NCI-H1105 treated with DMSO at 0.1 percent for 48 hours (cell line): ENCODE data around the gene KCNMA1.

Source experiments
- DNase-seq: peaks from one replicate; lab custom pipeline; 2025; lab: John Stamatoyannopoulos, UW

Gene KCNMA1

DNA sequence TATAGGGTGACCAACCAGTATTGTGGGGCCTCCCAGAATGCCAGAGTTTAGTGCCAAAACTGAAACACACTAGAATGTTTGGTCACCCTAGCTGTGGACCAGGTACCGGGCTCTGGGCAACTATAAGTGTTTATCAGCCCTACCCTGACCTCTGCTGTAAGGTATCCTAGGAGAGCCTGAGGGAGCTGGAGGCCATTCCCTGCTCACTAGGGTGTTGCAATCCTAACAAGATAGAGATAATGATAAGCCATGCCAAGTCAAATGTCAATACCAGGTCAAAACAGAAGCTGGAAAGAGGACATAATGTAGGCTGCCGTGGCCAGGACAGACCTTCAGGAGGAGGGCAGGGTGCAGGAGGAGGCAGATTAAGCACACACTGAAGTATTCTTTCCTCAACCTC is 151.8 kb downstream of the KCNMA1 start:
- no peak for DNase-seq

DNA sequence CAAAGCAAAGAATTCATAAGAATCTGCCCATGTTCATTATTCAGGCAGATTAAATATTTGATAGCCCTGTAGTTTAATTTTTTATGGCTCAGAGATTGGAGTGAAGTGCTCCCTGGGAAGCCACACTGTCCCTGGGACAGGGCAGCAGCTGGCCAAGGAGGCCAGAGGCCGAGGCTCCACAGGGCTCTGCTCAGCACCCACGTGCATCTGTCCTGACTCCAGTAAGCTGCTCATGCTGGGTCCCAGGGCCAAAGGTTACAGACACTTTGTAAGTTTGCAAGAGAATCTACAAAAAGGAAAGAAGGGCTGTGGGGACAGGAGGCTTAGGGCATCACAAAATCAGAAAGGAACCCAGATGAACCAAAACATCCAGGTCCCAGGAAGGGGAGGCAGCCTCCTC is 155.5 kb downstream of the KCNMA1 start:
- DNase-seq = no peak

DNA sequence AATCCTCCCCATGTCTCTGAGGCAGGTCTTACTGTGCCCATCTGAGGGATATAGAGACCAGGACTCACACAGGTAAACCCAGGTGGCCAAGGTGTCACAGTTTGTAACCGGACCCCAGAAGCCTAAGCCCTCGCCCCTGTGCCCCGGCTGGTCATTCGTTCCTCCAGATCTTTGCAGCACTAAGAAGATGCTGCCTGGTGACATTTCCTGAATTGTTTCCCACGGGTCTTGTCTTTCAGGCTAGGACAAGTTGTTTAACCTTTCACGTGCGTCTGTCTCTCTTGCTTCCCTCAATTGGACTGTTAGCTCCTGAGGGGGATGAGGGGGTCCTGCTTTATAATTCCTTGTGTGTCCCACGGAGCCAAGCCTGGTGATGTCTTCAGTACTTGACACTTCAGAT is 158.0 kb downstream of the KCNMA1 start:
- no peak for DNase-seq

DNA sequence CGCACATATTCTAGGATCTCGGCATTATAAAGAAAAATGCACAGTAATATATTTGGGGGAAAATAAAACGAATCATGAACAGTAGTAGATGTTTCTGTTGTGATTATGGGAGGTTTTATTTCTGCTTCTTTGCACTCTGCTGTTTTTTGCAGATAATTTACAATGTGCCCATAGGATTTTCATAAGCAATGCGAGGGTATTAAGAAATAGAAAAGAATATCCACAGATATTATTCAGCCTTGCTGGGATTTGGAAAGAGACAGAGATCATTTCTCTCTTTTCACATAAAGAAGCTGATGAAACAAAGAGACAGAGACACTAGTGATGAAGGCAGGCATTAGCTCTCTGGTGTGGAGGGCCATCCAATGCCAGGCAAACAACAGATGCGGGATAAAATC is 158.6 kb downstream of the KCNMA1 start:
- DNase-seq = no peak

DNA sequence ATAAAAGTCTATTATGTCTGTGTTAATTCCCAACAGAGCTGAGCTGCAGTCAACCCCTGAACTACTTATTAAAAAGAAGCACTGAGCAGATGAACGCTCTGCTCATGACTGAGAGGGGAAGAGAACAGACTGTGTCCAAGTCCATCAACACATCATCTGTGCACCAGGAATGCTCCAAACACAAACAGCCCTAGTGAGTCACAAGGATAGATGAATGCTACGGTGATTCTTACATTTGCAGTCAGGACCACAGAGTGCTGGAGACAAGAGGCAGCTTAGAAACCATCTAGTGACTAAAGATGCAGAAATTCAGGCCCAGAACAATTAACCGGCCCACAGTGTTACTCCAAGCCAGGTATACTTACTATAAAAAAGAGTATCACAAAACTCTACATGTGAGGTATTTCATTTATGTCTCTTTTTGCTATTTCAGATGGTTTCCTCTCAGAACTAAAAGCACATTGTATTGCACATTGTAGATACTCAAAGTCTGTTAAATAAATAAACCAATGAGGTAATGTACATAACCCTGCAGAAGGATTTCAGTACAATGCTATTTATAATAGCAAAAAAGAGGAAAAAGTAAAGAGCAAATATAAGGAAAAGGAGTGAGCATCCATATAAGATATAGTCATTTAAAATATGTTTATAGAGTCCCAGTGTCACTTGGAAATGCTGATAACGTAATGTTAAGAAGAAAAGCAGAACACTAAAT is 159.2 kb downstream of the KCNMA1 start:
- no peak for DNase-seq

DNA sequence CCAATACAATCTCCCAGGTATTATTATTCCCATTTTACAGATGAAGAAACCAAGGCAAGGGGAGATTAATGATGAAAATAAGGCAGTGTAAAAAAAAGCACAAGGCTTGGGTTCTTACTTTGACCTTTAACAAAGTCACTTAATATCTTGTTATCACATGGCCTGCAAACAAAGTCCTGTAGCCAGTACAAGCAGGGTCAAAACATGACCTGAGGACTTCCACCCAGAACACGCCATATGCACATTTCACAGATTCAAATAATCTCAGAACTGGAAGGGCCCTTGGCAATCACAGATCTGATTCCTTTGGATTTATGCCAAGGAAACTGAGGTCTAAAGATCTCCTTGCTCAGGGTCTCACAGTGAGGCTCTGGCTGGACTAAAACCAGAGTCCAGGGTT is 162.1 kb downstream of the KCNMA1 start:
- no peak for DNase-seq

DNA sequence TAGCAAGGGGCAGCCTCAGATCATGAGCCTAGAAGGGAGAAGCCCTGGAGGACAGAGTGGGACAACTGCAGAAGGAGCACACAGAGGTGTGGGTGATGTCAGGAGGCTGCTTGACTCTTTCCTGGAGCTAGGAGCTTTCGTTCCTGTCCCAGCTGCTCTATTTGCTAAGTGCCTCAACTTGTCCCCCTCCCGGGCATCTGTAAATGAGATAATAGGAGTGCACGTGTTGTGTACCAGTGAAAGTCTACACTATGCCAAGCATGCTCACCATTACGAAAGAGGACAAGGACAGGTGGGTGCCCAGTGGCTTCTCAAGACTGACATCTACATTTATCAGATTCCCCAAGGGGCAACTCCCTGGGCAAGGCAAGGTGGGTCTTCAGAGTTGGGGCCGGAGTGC is 162.7 kb downstream of the KCNMA1 start:
- DNase-seq = no peak

DNA sequence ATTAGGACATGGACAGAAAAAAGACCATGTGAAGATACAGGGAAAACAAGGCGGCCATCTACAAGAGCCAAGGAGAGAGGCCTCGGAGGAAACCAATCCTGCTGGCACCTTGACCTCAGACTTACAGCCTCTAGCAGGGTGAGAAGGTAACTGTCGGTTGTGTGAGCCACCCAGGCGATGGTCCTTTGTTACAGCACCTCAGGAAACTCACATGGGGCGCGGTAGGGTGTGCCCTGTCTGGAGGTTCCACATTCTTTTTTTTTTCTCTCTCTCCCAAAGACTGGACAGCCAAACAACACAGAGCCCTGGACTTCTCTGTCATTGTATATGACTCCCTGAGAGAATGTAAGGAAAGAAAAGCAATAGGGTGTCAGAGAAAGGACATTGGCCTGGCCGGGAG is 163.2 kb downstream of the KCNMA1 start:
- DNase-seq = no peak

DNA sequence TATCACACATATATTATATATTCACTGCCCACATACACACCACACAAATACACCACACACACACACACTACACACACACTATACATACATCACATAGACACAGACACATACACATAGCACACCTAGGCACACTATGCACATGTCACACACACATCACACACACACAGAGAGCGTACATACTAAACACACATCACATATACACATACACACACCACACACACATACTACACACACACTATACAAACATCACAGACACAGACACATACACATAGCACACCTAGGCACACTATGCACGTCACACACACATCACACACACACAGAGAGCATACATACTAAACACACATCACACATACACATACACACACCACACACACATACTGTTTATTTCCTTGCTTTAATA is 165.5 kb downstream of the KCNMA1 start:
- DNase-seq = no peak

DNA sequence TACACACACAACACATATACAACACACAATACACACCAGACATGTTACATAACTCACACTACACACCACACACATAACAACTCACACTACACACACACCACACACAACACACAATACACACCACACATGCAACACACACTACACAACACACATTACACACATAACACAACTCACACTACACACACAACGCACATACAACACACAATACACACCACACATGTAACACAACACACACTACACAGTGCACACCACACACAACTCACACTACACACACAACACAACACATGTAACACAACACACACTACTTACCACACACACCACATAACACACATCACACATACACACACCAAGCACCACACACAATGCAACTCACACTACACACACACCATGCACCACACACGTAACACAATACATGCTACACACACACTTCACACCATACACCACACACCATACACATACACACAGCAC is 166.5 kb downstream of the KCNMA1 start:
- no peak for DNase-seq

DNA sequence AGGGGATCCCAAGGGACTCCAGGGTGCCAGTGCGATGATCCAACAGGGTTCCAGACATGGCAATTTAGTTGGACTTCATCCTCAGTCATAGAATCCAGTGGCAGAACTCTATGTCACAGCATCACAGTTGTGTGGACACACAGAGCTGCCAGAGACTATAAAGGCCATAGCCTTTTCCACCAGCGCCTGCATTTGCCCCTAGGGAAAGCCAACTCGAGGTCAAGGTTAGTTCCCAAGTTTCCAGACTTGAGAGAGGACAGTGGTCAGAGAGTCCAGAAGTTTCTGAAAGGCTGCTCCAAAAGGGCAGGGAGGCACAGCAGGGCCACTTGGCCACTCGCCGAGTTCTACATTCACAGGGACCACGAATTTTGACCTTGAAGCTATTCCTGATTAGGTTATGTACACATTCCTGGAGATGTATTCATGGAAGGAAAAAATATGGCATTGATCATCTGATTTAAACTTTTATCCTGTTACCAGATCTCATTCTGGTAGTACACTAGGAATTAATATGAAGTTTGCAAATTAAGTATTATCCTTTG is 170.1 kb downstream of the KCNMA1 start:
- DNase-seq = no peak

DNA sequence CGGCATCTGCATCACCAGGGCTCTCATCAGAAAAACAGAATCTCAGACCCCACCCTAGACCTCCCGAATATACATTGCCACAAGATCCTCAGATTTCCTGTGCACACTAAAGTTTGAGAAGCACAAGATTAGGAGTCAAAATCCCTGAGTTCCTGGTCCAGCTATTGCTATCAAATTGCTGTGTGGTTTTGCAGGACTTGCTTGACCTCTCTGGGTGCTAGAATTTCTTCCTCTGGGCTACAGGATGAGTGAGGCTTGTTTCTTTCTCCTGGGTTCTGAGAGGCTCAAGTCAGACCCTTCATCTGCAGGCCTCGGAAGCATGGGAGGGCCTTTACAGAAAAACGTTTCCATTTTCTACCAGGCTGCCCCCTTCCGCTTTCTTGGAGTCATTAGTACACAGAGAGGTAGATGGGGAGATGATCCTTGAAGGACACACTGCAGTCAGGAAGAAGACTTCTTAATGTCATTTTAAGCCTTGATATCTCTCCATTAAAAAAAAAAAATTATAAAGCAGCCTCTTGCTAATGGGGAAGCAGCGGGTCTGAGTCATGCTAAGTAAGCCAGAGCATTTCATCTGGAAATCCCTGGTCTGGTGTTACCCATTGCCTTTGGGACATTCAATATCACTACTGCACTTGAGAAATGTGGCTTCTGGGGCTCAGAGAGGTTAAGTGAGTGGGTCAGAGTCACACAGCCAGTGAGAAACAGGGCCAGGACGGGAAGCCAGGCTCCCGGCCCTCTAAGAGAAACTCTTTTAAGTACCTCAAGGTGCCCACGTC is 173.5 kb downstream of the KCNMA1 start:
- DNase-seq = no peak

DNA sequence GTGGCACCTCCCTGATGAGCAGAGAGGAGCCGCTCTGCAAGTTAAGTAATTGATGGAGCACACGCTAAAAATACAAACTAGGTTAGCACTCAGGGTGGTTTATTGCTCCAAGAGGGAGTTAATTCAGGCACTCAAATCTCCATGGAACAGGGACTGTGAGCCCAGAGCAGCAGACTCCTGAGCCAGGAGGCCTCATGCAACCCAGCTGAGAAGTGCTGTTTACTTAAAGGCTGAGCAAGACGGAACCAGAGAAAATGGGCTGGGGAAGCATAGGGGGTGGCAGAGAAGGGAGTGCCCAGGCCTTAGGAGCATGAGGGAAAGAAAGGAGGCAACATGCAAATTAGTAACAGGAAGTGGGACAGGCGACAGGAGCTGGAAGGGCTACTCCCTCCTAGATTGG is 174.1 kb downstream of the KCNMA1 start:
- DNase-seq = no peak

DNA sequence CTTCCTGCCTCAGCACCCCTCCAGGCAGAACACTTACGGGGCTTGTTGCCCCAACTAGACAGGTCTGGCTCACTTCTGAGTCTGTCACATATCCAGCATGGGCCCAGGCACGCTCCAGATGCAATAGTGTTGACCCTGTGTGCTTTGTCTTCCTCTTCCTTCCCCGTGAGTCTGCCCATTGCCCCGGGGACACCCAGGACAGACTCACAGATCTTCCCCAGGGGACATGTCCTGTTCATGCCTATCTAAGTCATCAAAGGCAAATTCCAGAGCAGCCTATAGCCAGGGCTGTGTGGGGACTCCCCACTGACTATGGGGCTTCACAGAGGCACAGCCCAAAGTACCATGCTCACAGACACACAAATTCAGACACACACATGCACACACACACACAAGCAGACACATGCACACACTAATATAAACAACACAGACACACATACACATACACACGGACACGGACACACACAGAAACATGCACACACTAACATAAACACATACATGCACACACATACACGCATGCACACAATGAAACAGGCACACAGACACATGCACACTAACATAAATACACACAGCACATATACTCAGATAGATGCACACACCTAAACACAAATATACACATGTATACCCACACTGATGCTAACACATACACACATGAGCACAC is 175.8 kb downstream of the KCNMA1 start:
- DNase-seq = no peak

DNA sequence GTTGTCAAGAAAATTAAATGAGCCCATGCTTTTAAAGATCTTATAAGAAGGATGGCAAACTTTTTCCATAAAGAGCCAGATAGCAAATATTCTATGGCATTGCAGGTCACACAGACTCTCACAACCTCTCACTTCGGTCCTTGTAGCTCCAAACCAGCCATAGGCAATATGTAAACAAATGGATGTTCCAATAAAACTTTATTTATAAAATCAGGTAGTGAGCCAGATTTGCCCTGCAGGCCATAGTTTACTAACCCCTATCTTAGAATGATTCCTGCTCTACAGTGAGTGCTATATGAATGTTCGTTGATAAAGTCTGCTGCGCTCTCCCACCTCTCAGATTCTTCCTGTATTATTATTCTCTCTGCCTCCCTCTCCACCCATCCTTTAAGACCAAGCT is 177.7 kb downstream of the KCNMA1 start:
- DNase-seq = no peak

DNA sequence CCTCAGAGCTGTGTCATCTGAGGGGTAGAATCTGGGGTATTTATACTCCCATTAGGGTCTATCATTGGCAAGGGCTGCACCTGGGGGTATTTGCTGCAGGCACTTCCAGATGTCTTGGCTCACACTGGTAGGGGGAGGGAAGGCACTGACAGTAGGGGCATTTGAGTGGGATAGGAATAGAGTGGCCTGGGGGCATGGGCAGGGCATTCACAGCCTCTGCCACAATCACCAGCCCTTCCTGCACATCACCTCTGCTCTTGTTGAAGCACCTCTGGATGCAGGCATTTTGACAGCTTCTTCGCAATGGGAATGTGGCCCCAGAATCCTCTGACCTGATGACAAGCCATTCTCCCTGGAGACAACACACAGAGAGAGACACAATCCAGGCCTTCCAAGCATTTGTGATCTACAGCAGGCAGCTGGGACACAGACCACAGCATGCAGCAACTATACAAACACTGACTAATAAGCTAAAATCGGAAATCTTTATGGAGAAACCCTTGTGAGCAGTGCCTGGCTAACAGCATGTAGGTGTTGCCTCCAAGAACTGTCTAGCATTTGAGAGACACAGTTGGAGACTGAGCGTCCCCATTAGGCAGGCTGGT is 178.5 kb downstream of the KCNMA1 start:
- no peak for DNase-seq

DNA sequence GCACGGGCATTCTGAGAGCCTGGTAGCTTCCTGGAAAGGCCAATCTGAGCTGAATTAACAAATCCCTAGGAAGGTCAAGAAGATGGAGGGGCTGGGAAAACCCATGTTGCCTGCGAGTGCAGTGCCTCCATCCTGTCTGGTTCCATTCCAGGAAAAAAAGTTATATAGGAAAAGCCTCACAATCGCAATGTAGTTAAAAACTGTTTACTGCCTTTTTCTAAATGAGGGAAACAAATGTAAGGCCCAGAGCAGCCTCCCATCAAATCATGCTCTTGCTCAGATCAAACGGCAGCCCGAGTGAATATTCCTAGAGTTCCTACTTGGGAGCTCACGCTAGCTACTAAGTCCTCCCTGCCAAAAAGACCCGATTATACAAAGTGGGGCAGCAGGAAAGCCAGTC is 179.9 kb downstream of the KCNMA1 start:
- no peak for DNase-seq

DNA sequence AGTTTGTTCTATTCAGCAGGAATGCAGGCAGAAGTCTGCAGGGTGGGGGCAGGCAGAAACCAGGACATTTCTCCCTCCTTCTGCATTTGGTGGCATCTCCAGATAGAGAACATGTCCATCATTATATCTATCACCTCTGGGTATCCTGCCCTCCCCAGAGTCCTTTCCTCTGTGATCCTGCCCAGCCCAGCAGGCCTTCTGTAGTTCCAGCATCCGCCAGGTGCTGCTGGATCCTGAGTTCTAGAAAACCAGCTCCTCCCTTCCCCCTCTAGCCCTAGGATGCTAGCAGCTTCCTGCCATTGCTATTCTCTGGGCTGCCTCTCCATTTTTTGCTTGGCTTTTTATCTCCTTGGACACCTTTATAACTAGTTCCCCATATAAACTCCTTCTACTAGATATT is 180.3 kb downstream of the KCNMA1 start:
- DNase-seq = no peak

DNA sequence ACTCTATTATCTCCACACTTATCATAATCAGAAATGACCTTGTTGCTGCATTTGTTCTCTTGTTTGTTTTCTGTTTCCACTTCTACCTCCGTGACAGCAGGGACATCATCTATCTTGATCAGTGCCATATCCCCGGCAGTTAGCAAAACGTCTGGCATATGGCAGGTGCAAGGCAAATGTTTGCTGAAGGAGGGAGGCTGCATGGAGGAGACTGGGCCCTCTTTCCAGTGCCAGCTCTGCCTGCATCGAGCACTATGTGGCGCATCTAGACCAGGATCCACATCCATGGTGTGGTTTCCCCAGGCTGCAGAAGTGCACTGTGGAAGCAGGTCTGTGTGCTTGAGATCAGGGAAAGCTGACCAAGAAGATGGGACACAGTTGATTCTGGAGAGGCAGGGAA is 181.2 kb downstream of the KCNMA1 start:
- DNase-seq = no peak

DNA sequence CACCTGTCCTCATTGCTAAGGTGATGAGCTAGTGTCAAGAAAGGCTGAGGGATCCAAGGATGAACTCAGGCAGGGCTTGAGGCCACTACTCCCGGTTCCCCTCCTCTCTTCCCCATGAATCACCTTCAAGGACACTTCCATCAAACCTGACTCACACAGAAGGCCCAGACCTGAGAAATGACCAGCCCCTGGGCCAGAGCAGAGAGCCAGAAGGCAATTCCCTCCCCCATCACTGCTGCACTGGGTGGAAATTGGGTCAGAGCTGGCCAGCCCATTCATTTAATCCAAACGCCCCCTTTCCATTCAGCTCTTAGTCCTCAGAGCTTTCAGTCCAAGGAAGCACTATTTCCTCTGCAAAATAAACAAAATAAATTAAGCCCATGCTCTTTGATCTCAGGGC is 182.0 kb downstream of the KCNMA1 start:
- no peak for DNase-seq

DNA sequence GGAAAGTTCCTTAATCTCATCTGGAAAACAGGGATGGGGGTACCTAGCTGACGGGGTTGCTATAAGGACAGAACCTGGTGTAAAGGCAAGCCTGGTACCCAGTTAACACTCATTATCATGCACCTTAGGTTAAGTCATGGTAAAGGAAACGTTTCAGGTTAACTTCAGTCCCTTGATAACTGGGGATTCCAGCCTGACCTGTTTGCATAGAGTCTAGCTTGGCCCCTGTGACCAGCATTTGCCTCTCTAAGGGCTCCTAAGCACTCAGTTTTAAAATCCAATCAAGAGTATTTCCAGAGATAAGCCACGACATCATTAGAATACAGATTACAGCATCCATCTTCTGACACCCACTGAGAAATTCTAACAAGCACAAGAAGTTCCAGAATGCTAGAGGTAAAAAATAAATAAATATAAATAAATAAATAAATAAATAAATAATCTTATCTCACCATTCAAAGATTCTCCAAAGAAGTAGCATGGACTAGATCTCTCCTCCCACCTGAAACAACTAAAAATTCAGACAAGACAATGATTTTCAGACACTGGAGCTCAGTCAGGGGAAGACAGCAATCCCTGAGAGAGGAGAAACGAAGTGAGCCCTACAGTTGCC is 184.6 kb downstream of the KCNMA1 start:
- no peak for DNase-seq

DNA sequence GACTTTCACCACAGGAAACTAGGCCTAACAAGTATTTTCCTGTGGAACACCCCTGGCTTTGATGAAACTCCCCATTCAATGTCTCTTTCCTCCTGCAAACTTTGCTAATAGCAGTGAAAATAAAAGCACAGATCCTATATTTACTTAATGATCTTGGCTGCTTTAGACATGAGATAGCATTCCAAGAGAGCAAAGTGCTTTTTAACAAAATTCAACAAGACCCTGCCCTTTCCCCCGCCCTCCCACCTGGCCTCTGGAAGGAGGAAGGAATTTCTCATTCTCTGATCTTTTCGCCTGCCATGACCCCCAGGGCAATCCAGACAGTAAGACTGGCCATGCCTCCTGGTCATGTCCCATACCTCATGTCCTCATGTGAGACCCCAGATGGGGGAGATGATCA is 185.7 kb downstream of the KCNMA1 start:
- no peak for DNase-seq
